ENCODE results near the gene CCDC28A. TPM values are rescaled to one million over a fixed set of nuclear protein-coding genes. Genes with fewer than 3 reads are reported as not detected.
"Not testable (repeated sequence)": the region's sequence is repeated elsewhere in the genome, so short reads cannot be mapped to it uniquely, and the experiment has no call there.

Gene CCDC28A
- total RNA-seq, 3 donors from 2014 or later: 21.1 to 35.7 (median 23.3) TPM

- H3K27ac ChIP-seq: no peak overlapping the region
- no peaks in the 10 kb centered on the region for H3K9me3 ChIP-seq
- DNase-seq (ENCODE audit: low spot score in 2 of 2): no peak
- no peaks in the 10 kb centered on the region for H3K36me3 ChIP-seq
- H3K4me3 ChIP-seq: no peak overlapping the region
- intact Hi-C loops (cut with DNase I; ENCODE audit: low total_unique reads): no loop called here
- no peak for TF ChIP-seq CTCF (IDR thresholded peaks at IDR 0.05)
- no peak for TF ChIP-seq POLR2A (IDR thresholded peaks at IDR 0.05)
- TF ChIP-seq POLR2AphosphoS5 (IDR thresholded peaks at IDR 0.05): no peak
- no peaks in the 10 kb centered on the region for H3K4me1 ChIP-seq
- H3K27me3 ChIP-seq: no peaks in the 10 kb centered on the region
Observed at GRCh38 chr6:138728662-138729061, 44.9 kb upstream of the CCDC28A start.

- H3K27me3 ChIP-seq; H3K27ac ChIP-seq; DNase-seq (ENCODE audit: low spot score in 2 of 2); intact Hi-C loops (cut with DNase I; ENCODE audit: low total_unique reads); H3K4me3 ChIP-seq; H3K9me3 ChIP-seq; H3K36me3 ChIP-seq; H3K4me1 ChIP-seq: not testable (repeated sequence)
Observed at GRCh38 chr6:138730037-138730436, 43.5 kb upstream of the CCDC28A start.

- Histone ChIP-seq H3K9me3 (no peaks in the 10 kb centered on the region), H3K4me1 (no peaks in the 10 kb centered on the region), H3K27me3 (no peaks in the 10 kb centered on the region), H3K27ac (no peak overlapping the region), H3K36me3 (no peaks in the 10 kb centered on the region), H3K4me3 (no peak overlapping the region)
- no peak for DNase-seq (ENCODE audit: low spot score in 2 of 2)
- intact Hi-C loops (cut with DNase I; ENCODE audit: low total_unique reads): no loop called here
- no peak for TF ChIP-seq POLR2A (IDR thresholded peaks at IDR 0.05)
- TF ChIP-seq POLR2AphosphoS5 (IDR thresholded peaks at IDR 0.05): no peak
- TF ChIP-seq CTCF (IDR thresholded peaks at IDR 0.05): no peak
Observed at GRCh38 chr6:138734585-138734984, 39.0 kb upstream of the CCDC28A start.

GRCh38 chr6:138736640-138737039 is 36.9 kb upstream of the CCDC28A start:
- no peak for DNase-seq (ENCODE audit: low spot score in 2 of 2)
- Histone ChIP-seq H3K4me1 (no peaks in the 10 kb centered on the region), H3K4me3 (no peak overlapping the region), H3K9me3 (no peaks in the 10 kb centered on the region), H3K27me3 (no peaks in the 10 kb centered on the region), H3K36me3 (no peaks in the 10 kb centered on the region), H3K27ac (no peak overlapping the region)
- intact Hi-C loops (cut with DNase I; ENCODE audit: low total_unique reads): no loop called here
- TF ChIP-seq POLR2AphosphoS5 (IDR thresholded peaks at IDR 0.05): no peak
- no peak for TF ChIP-seq CTCF (IDR thresholded peaks at IDR 0.05)
- TF ChIP-seq POLR2A (IDR thresholded peaks at IDR 0.05): no peak

GRCh38 chr6:138752017-138752416 is 21.6 kb upstream of the CCDC28A start:
- Histone ChIP-seq H3K4me3 (no peak overlapping the region), H3K9me3 (no peaks in the 10 kb centered on the region), H3K4me1 (no peaks in the 10 kb centered on the region), H3K27ac (no peak overlapping the region), H3K36me3 (no peaks in the 10 kb centered on the region), H3K27me3 (no peaks in the 10 kb centered on the region)
- no peak for TF ChIP-seq CTCF (IDR thresholded peaks at IDR 0.05)
- no peak for TF ChIP-seq POLR2A (IDR thresholded peaks at IDR 0.05)
- TF ChIP-seq POLR2AphosphoS5 (IDR thresholded peaks at IDR 0.05): no peak
- intact Hi-C loops (cut with DNase I; ENCODE audit: low total_unique reads): no loop called here
- DNase-seq (ENCODE audit: low spot score in 2 of 2): no peak

GRCh38 chr6:138757136-138757535 is 16.4 kb upstream of the CCDC28A start:
- Histone ChIP-seq H3K27ac (no peak overlapping the region), H3K9me3 (no peaks in the 10 kb centered on the region), H3K27me3 (no peaks in the 10 kb centered on the region), H3K4me3 (no peak overlapping the region), H3K36me3 (no peaks in the 10 kb centered on the region), H3K4me1 (no peaks in the 10 kb centered on the region)
- TF ChIP-seq POLR2AphosphoS5 (IDR thresholded peaks at IDR 0.05) (no peak), CTCF (IDR thresholded peaks at IDR 0.05) (no peak)
- intact Hi-C loops (cut with DNase I; ENCODE audit: low total_unique reads): no loop called here
- no peak for DNase-seq (ENCODE audit: low spot score in 2 of 2)
